Measurements from ENCODE around the gene PIGM.

Gene PIGM

DNA sequence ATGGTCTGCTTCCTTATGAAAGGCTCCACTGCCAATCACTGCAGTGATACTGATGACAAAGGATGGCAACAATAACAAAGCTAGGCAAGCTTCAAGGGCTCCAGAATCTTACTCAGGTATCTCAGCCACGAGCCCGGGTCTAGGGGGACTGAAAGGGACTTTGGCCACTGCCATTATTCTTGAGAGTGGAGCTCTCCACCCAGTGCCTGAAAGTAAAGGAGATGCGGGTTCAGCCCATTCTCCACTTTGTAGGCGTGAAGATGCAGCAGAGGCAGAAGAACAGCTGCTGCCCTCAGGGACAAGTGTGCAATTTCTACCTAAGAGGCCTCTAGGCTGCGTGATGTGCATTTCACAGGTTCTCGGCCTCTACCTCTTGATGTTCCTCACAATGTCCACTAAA lies 46.3 kb downstream of the PIGM start:
- DNase-seq = no peak
- Mint-ChIP-seq H3K27me3 (peaks cover 36% of the 10 kb centered on the region), H3K9me3 (no peaks in the 10 kb centered on the region), H3K27ac (no peak overlapping the region), H3K36me3 (no peaks in the 10 kb centered on the region), H3K4me1 (no peaks in the 10 kb centered on the region), H3K4me3 (no peak overlapping the region)
- CTCF ChIA-PET = interaction anchor here (1.6 kb wide), 1 partner anchor 22 kb away, joined by 4 read pairs; no protein-coding TSS in a partner anchor

- H3K4me1 Mint-ChIP-seq = no peaks in the 10 kb centered on the region
- no peak overlapping the region for H3K4me3 Mint-ChIP-seq
- H3K27me3 Mint-ChIP-seq = peaks cover 42% of the 10 kb centered on the region
- H3K9me3 Mint-ChIP-seq = no peaks in the 10 kb centered on the region
- no peak for DNase-seq
- no peak overlapping the region for H3K27ac Mint-ChIP-seq
- no peaks in the 10 kb centered on the region for H3K36me3 Mint-ChIP-seq
- CTCF ChIA-PET = no interaction called here
Observed at GRCh38 chr1:159983681-159984080, 48.1 kb downstream of the PIGM start.

GRCh38 chr1:159982280-159982679 lies 49.5 kb downstream of the PIGM start:
- H3K9me3 Mint-ChIP-seq = no peaks in the 10 kb centered on the region
- H3K27ac Mint-ChIP-seq = no peak overlapping the region
- DNase-seq = no peak
- no peak overlapping the region for H3K4me3 Mint-ChIP-seq
- H3K4me1 Mint-ChIP-seq = no peaks in the 10 kb centered on the region
- CTCF ChIA-PET = no interaction called here
- H3K27me3 Mint-ChIP-seq = peaks cover 56% of the 10 kb centered on the region
- no peaks in the 10 kb centered on the region for H3K36me3 Mint-ChIP-seq

GRCh38 chr1:159981351-159982055 lies 50.3 kb downstream of the PIGM start:
- DNase-seq = no peak
- Mint-ChIP-seq H3K27ac (no peak overlapping the region), H3K27me3 (peaks cover 58% of the 10 kb centered on the region), H3K4me1 (no peaks in the 10 kb centered on the region), H3K4me3 (no peak overlapping the region), H3K36me3 (no peaks in the 10 kb centered on the region), H3K9me3 (no peaks in the 10 kb centered on the region)
- CTCF ChIA-PET = no interaction called here

- no peak overlapping the region for H3K27ac Mint-ChIP-seq
Observed at GRCh38 chr1:159980786-159981185, 51.0 kb downstream of the PIGM start.

DNA sequence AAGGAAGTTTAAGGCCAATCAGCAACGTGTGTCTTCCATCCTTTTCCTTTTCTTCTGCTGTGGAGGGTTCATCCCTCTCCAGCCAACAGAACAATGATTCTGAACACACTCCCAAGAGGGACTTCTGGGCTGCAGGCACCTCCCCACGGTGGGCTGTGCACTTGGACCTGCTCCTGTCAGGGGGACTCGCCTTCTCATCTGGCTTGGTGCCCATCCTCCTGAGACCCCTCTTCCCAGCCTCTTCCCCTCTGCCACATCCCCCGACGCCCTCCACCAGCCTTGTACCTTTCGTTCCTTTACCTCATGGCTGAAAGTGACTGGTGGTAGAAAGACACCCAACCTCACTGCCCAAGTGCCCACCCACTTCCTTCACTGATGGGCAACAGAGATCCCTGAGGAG lies 51.7 kb downstream of the PIGM start:
- Mint-ChIP-seq H3K36me3 (no peaks in the 10 kb centered on the region), H3K4me3 (no peak overlapping the region), H3K27ac (no peak overlapping the region), H3K27me3 (peaks cover 52% of the 10 kb centered on the region), H3K4me1 (no peaks in the 10 kb centered on the region), H3K9me3 (no peaks in the 10 kb centered on the region)
- DNase-seq = no peak
- CTCF ChIA-PET = no interaction called here

More at GRCh38 chr1:159980786-159981185, 51.0 kb downstream of the PIGM start:
- Mint-ChIP-seq H3K4me3 (no peak overlapping the region), H3K9me3 (no peaks in the 10 kb centered on the region), H3K27me3 (peaks cover 57% of the 10 kb centered on the region), H3K4me1 (no peaks in the 10 kb centered on the region), H3K36me3 (no peaks in the 10 kb centered on the region)
- DNase-seq = no peak
- CTCF ChIA-PET = no interaction called here

GRCh38 chr1:159979257-159979656 lies 52.5 kb downstream of the PIGM start:
- DNase-seq = no peak
- no peaks in the 10 kb centered on the region for H3K4me1 Mint-ChIP-seq
- no peak overlapping the region for H3K27ac Mint-ChIP-seq
- H3K4me3 Mint-ChIP-seq = no peak overlapping the region
- CTCF ChIA-PET = no interaction called here
- H3K36me3 Mint-ChIP-seq = no peaks in the 10 kb centered on the region
- no peaks in the 10 kb centered on the region for H3K9me3 Mint-ChIP-seq
- peaks cover 51% of the 10 kb centered on the region for H3K27me3 Mint-ChIP-seq

GRCh38 chr1:159978107-159978398 lies 53.7 kb downstream of the PIGM start:
- CTCF ChIA-PET = interaction anchor here (0.7 kb wide), 1 partner anchor 85 kb away, joined by 4 read pairs; no protein-coding TSS in a partner anchor
- H3K36me3 Mint-ChIP-seq = no peaks in the 10 kb centered on the region
- no peak overlapping the region for H3K27ac Mint-ChIP-seq
- H3K9me3 Mint-ChIP-seq = no peaks in the 10 kb centered on the region
- no peaks in the 10 kb centered on the region for H3K4me1 Mint-ChIP-seq
- H3K27me3 Mint-ChIP-seq = peaks cover 42% of the 10 kb centered on the region
- no peak for DNase-seq
- no peak overlapping the region for H3K4me3 Mint-ChIP-seq

GRCh38 chr1:159977364-159978106 lies 54.3 kb downstream of the PIGM start:
- H3K36me3 Mint-ChIP-seq = no peaks in the 10 kb centered on the region
- no peak overlapping the region for H3K4me3 Mint-ChIP-seq
- no peak for DNase-seq
- H3K27me3 Mint-ChIP-seq = peaks cover 42% of the 10 kb centered on the region
- no peak overlapping the region for H3K27ac Mint-ChIP-seq
- CTCF ChIA-PET = interaction anchor here (0.7 kb wide), 1 partner anchor 85 kb away, joined by 4 read pairs; no protein-coding TSS in a partner anchor
- H3K4me1 Mint-ChIP-seq = no peaks in the 10 kb centered on the region
- H3K9me3 Mint-ChIP-seq = no peaks in the 10 kb centered on the region

Measured in activated naive CD4-positive, alpha-beta T cell treated with anti-CD3 and anti-CD28 coated beads, Interleukin-2, amount 10 ng/mL, durations not matched to agents 7 days and 5 days (primary cell).